Measurements from ENCODE around the gene VAT1L. TPM values are rescaled to one million over a fixed set of nuclear protein-coding genes. Genes with fewer than 3 reads are reported as not detected.

Gene VAT1L
- total RNA-seq, 1 donor from 2014 or later = 1.7 TPM

DNA sequence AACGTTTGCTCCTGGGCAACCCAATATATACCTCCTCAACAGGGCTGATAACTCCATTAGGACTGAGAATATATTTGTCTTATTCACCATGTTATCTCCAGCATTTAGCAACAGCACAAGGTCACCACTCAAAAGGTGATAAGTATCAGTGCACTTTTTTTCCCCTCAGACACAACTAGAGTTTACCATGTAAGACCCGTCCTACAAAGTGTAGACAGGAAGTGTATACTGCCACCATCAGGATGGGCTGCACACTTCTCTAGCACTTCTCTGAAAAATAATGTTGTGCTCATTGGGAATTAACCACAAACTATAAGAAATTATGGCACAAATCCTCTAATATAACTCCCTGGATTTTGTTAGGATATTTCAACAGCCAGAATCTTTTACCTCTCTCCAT is 5.7 kb upstream of the VAT1L start:
- DNase-seq (ENCODE audit: low read depth in 2 of 2) = no peak

DNA sequence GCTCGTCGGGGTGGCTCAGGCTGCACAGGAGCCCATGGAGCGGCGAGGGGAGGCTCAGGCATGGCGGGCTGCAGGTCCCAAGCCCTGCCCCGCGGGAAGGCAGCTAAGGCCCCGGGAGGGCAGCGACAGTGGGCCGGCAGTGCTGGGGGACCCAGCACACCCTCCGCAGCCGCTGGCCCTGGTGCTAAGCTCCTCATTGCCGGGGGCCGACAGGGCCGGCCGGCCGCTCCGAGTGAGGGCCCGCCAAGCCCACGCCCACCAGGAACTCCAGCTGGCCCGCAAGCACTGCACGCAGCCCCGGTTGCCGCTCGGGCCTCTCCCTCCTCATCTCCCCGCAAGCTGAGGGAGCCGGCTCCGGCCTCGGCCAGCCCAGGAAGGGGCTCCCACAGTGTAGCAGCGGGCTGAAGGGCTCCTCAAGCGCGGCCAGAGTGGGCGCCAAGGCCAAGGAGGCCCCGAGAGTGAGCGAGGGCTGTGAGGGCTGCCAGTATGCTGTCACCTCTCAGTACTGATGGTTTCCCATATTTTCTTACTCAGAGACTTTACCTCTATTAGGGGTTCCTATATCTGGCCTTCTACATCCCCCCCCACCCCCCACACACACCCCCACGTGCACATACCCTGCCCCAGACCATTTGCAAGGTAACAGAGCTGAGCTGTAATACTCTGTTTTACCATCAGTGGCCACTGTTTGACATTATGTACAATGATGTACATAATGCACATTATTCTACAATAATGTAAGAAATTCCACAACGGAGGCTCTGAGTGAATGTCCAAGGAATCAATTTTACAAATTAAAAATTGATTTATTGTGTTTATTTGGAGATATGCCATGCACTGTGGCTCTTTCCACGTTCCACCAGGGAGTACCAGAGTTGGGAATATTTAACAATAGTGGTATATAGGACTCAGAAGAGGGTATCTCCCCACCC is 3.7 kb upstream of the VAT1L start:
- DNase-seq (ENCODE audit: low read depth in 2 of 2) = no peak

DNA sequence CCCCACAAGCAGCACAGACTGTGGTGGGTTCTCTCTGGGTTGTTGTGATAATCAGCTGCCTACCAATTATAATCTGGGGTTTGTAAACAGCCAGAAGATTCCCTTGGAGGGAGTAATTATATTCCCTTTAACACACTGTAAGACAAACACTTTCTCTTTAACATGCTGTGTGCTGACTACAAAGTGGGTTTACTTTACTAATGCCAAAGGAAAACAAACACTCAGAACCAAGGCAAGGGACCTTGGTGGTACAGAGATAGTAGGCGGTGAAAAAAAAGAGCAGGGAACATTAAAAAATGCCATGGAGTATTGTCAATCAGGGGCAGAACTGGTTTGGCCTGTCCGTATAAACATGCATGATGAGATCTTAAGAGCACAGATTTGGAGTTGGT is 3.0 kb upstream of the VAT1L start:
- no peak for DNase-seq (ENCODE audit: low read depth in 2 of 2)

DNA sequence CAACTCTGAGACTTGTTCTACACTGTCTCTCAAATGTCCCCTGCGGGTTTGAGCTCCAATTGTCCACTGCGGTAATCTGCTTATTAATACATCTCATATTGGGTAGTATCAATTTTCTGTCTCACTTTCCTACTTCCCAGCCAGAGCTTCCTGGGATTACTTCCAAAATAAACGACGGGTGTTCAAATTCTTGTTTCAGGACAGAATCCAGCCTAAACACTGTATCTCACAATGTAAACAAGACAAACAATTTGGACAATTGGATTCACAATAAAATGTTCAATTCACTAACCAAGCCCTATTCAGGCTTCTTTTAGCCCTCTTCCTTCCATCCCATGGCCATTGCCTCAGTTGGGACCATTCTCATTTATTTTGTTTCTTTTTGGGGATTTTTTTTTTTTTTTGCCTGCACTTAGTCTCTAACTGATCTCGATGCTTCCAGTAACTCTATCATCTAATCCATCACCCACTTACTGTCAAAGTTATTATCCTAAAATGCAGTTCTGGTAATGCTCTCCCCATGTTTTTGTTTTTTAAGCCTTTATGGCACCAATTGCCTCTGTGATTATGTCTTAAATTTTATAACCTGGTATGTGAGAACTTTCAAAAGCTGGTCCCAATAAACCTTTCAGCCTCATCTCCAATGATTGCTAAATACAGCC is 2.0 kb upstream of the VAT1L start:
- DNase-seq (ENCODE audit: low read depth in 2 of 2) = no peak

DNA sequence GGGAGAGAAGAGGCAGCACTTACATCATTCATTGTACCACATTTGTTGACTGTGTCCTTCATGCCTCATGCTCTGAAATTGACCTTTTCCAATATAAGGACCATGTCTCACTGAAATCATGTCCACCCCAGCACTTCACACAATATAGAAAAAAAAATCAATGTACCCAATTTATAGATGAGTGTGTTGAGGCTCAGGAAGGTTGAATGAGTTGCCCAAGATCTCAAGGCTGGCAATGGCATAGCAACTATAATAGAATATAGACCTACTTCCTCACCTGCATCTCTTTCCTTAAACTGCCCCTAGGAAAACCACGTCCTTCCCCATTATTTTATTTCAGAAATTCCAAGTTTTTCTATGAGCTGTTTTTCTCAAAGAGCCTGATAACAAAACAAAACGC is 912 bp upstream of the VAT1L start:
- no peak for DNase-seq (ENCODE audit: low read depth in 2 of 2)

DNA sequence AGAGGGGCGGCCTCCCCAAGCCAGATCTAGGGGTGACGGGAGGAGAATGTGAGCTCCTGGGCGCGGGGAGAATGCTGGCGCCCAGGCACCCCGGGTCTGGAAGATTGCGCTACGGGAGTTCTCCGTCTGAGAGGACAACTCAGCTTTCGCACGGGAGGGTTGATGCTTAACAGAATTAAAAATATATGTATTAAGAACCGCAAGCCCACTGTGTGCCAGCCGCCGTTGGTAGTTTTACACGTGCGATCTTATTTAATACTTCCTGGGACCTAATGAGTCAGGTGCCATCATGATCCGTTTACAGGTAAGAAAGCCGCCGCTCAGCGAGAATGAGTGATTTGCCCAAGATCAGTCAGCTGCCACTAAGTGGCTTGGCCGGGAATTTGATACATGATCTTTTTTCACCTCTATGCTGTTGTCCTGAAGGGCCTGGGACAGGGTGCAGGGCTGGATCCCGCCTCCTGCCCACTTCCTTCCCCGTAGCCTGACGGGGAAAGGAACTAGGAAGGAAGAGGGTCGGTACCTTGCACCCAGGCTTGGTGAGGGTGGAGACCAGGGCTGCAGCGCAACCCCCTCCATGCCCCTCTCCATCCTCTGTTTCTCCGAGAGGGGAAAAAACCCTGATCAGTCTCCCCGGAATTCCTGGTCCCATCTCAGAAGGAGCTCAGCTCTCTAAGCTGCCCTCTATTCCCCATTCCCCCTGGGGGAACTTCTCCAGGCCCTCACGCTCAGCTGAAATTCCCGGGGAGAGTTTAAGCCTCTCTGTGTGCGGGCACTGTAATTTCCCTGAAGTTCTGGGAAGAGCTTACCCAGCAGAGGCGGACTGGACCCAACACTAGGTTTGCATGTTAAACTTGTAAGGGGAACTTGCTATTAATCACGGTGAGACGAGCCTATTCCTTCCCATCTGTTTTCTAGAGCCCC is 983 bp downstream of the VAT1L start:
- DNase-seq (ENCODE audit: low read depth in 2 of 2) = no peak

DNA sequence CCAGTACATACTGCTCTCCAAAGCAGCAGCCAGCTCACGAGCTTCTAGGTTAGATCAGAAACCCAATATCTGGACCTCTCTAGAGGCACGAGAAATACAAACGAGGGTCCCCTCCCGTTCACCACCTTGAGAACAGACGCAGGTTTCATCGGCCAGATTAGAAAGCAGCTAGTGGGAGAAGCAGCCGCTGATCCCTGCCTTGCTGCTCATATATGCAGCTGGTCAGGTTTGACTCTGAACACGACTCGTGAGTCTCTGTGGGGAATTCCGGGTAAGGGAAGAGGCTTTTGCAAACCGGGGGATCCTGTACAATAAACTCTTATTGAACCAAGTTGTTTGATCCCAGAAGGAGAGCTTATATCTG is 1.6 kb downstream of the VAT1L start:
- DNase-seq (ENCODE audit: low read depth in 2 of 2) = no peak

DNA sequence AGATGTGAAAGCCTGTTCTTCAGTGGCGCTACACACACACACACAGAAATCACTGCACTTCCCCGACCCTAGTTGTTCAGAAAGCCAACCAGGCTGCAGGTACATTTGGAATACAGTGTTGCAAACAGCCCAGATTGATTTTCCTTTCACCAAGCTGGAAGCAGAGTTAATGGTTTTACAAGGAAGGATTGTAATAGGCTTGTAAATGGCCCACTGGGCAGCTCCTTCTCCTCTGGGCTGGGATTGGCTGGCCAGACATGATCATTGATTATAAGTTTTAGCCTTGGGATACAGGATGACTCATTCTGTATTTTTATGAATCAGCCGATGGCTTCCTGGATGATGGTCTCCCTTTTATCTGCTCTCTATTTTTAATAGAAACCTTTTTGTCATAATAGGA is 2.5 kb downstream of the VAT1L start:
- DNase-seq (ENCODE audit: low read depth in 2 of 2) = no peak

DNA sequence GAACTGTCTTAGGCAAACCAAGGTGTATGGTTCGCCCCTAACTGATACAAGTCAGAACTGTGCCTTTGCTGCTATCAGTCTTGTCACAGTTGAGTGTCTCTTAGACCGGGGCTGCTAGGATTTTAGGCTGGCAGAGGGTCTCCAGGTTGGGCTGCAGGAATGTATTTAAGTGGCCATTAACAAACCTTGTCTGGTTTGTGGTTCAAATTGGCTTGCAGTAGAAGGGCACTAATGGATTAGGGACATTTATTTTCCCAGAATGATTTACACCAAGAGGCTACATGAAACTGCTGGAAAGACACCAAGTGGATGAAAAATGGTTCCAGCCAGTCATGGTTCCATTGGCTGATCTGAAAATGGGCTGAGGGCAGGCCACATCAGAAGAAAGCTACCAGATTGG is 5.1 kb downstream of the VAT1L start:
- DNase-seq (ENCODE audit: low read depth in 2 of 2) = no peak

DNA sequence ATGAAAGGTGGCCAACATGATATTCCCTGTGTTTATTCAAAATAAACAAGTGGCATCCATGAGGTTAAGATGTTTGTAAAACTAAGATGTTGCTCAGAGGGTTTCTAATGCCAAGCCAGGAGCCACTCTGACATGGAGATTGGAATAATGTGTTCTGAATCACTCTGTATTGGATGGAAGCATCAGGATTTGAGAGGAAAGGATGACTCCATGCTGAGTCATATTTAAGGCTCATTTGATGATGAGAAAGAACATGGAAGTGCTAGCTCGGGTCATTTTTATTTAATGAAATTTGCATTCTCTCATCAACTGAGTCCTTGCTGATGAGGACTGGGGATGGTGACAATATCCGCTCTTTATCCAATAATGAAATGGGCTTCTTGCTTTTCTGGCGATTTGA is 6.2 kb downstream of the VAT1L start:
- DNase-seq (ENCODE audit: low read depth in 2 of 2) = peak in 1 of 2 donors; percentile 44

DNA sequence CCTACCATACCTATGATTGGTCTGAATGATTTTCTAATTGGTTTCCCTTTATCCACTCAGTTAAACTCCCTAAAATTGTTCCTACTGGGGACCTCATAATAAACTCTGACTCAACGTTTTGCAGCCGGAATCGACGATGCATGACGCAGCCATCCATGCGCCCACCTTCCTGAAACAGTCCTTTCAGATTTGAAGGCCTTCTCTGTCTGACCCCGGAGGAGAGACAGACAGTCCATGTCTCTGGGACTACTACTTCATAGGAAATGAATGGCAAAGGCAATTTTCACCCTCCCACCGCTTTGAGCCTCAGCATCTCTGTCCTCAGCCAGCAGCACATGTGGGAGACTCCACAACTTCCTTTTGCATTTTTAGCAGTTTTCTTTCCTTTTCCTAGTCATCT is 13.5 kb downstream of the VAT1L start:
- DNase-seq (ENCODE audit: low read depth in 2 of 2) = no peak

DNA sequence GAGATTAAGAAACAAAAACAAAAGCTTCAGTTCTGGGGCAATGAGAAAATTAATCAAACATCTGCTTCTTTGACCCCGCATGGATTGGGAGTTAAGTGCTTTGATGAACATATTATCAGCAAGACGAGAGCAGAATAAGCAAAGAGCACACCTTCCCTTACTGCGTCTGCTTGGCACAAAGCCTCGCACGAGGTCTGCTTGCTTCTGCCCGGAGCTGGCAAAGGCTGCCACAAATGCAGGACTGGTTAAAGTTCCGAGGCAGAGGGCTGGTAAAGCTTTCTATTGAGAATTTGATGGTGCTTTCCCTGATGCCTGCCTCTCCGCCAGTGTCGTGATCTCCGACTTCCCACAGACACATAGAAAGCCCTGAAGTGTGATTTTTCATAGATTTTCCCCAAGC is 17.0 kb downstream of the VAT1L start:
- no peak for DNase-seq (ENCODE audit: low read depth in 2 of 2)

DNA sequence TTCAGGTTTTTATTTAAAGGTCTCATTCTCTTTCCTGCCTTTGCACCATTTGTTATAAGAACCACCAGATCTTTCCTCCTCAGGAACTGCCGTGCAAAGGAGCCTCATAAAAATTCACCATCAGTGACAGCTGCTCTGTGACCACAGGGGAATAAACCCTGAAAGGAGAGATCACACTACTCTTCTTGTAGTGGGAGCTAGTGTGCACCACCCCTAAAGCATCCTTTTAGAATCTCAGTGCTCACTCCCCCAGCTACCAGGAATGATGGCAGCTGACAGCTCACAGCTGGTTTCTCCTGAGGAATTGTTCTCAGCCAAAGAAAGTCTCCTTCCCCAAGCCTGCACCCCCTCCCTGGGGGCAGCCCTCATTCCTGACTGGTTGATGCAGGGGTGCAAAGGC is 18.7 kb downstream of the VAT1L start:
- DNase-seq (ENCODE audit: low read depth in 2 of 2) = no peak

DNA sequence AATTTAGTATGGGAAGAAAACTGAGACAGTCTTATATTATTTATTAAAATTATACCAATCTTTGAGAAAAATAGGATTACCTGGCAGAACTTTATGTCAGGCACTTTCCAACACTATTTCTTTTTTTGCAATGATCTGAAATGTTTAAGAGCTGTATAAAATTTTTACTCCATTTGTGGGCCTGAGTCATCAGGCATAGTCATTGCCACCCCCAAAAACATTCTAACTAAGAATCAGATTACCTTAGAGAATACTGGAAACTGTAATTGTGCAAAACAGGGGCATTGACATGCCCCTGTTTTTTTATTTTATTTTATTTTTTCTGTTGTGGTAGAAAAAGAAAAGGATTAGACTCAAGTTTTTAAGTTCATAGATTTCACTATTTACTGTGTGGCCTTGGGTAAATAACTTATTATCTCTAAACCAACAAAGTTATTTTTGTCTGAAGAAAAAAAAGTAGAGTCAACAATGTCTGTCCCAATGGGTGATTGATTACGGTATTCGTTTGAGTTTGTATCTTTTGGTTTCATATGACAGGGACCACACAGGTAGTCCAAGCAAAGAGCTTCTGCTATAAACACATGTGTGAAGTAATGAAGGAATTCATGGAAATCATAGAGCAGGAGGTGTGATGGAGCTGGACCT is 24.6 kb downstream of the VAT1L start:
- DNase-seq (ENCODE audit: low read depth in 2 of 2) = no peak

DNA sequence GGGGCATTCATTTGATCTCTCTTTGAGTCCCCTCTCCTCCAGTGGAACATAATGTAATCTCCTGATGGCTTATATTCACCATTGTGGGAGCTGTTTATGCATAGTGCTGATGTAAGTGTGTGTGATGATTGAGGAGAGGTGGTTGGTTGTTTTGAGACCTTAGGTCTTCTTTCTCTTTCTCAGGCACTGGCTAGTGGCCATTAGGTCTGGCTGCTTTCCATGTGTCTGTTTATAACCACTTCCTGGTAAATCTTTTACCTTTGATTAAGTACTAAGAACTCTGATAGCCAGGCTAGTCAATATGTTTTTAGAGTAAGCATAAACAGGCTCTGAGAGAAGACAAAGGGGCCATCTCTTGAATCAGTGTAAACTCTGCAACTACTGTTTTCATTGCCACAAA is 27.9 kb downstream of the VAT1L start:
- peak in 1 of 2 donors; percentile 29 for DNase-seq (ENCODE audit: low read depth in 2 of 2)

DNA sequence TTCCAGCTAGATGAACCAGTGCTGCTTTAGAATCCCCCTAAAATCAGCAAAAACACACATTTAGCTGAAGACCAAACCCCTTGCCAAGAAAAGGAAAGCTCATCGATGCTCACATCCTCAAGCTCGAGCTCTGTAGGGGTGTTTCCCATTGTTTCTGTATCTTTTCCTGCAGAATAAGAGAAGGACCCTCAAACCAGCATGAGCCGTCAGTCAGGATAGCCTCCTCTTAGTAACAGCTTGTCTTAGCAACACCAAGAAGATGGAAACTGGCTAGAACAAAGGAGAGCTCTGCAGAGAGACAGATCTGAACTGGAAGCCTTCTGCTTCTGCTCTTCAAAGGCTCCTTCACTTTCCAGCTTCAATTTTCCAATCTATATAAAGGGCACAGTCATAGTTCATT is 32.0 kb downstream of the VAT1L start:
- no peak for DNase-seq (ENCODE audit: low read depth in 2 of 2)

DNA sequence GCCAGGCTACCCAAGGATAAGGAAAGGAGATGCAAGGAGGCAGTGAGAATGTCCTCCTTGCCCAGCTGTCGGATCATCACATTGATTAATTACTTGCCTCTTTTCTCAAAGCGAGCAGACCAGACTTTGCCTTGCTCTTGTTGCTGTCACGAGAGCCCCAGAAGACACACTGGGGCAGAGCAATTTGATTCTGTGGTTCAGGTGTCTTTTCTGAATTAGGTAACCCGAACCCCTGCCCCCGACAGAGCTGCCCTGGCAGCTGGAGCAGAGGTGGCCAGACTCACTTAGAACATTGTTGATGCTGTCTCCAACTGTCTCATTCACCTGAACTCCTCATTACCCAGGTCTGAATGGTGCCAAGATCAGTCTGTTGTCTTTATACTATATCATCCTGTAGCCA is 34.3 kb downstream of the VAT1L start:
- no peak for DNase-seq (ENCODE audit: low read depth in 2 of 2)

DNA sequence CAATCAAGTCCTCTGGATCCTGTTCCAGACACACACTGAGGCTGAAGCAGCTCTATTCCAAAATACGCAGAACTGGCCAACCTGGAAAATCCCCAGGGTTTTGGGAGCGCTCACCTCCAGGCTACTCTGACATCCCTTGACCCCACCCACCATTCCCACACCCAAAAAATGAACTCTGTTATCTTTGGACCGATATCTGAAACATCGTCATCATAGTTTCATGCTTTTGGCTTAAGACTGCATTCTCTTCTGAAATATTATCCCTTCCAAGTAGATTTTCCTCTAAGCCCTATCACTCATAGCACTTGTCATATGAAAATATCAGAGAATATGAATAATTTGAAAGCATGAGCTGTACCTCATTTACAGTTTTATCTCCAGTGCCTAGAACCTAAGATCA is 34.7 kb downstream of the VAT1L start:
- no peak for DNase-seq (ENCODE audit: low read depth in 2 of 2)

DNA sequence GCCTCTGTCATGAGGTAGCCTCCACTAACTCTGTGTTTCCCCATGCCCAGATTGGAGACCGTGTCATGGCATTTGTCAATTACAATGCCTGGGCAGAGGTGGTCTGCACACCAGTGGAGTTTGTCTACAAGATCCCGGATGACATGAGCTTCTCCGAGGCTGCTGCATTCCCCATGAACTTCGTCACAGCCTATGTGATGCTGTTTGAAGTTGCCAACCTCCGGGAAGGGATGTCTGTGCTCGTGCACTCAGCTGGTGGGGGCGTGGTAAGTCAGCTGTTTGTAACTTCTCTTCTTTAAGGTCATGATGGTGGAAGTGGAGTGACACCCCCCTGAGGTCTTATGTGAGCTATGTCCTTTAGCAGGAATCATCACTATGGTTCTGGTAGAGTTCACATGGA is 36.8 kb downstream of the VAT1L start:
- no peak for DNase-seq (ENCODE audit: low read depth in 2 of 2)

DNA sequence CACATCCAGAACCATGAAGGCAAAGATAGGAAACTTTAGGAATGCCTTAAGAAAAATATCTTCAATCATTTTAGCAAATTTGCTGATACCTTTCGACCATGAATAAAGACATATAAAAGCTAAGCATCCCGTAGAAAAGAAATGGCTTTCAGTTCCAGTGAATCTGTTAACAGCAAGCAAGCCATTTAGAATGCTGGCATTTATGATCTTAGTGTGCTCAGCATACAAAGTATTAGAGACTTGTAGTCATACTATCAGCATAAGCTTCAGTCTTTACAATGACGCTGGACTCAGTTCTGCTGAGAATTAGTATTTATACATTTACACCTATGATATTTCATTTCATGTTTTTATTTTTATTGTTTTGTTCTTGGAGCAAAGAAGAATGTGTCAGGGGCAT is 38.7 kb downstream of the VAT1L start:
- no peak for DNase-seq (ENCODE audit: low read depth in 2 of 2)

DNA sequence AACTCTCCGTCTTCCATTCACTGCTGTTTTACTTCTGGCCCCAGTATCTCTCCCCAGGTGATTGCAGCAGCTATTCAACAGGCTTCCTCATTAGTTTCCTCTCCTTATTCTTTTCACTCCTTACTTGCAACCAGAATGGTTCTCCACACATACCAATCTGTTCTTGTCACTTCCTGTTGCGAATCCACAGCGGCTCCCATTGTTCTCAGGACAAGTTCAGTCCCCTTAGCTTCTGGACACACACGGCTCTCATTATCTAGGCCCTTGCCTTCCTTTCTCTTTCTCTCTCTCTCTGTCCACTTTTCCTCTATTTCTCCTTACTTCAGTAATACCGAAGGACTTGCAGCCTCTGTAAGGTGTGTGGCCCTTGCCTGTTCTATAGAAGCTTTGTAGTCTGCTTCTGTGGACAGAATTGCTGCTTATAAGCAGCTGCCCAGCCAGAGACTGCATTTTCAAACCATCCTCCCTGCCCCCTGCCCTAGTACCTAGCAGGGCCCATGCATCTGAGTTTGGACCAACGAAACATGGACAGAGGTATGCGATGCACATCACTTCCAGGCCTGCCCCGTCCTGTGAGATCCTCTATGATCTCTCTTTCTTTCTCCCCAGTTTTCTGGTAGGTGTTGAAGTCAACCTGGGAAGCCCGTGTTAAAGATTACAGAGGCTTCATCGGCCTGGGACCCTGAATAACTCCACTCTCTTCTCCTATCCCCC is 45.7 kb downstream of the VAT1L start:
- DNase-seq (ENCODE audit: low read depth in 2 of 2) = peak; percentile 25 to 88
